HFF-Myc (cell line): ENCODE results near the gene DOCK3.
"Not testable (repeated sequence)": the region's sequence is repeated elsewhere in the genome, so short reads cannot be mapped to it uniquely, and the experiment has no call there.

Source experiments
- DNase-seq: peaks from one replicate; pipeline ENCODE4 v3.0.0-alpha.2; 2011; ENCODE audit warnings: low read depth; ENCODE audit errors: extremely low read depth
- H3K4me3 ChIP-seq: replicated peaks from 2 replicates; pipeline ENCODE4 v1.5.1; 2011; ENCODE audit warnings: low read depth, mild to moderate bottlenecking, control low read depth, low read length
- CTCF ChIP-seq: IDR thresholded peaks from 2 replicates; pipeline ENCODE4 v1.5.1; 2012; ENCODE audit warnings: mild to moderate bottlenecking, low read depth, low read length, control low read depth; ENCODE audit errors: missing control alignments

Gene DOCK3

DNA sequence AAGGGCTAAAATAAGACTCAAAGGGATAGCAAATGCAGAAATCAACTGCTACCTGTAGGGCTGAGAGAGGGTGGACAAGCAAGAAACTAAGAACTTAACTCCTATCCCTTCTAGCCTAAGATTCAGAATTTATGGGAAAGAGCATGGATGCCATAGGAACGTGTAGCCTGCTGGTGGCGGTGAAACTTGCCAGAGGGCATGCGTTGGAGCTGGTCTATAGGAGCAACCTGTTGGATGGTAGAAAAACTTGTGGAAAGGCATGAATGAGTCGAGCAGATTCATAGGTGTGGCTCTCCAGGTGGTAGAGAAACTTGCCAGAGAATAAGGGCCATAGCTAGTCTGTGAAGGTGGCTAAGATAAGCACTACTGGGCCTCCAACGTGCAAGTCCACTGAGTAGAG lies 137.2 kb downstream of the DOCK3 start:
- DNase-seq, result no peak
- TF ChIP-seq CTCF, result no peak
- no peak overlapping the region for H3K4me3 ChIP-seq

DNA sequence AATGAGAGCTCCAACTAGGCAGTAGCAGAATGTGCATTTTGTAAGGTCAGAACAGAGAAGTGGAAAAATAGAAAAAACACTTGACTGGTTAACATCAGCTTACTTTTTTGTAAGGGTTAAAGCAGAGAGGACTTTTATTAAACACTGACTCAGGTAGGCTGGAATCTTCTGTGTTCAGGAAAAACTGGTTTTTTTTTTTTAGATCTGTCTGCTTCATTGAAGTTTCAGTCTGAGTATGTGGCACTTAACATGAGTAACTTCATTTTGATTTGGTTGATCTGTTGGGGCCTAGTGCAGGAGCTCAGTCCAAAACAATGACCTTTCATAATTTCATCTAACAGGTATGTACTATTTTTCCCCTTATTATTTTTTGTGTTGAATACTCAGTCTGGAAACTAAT lies 141.1 kb downstream of the DOCK3 start:
- DNase-seq, result no peak
- H3K4me3 ChIP-seq, result no peak overlapping the region
- no peak for TF ChIP-seq CTCF

- H3K4me3 ChIP-seq, result no peak overlapping the region
- no peak for DNase-seq
- TF ChIP-seq CTCF, result no peak
These were observed 142.2 kb downstream of the DOCK3 start for GRCh38 chr3:50816894-50817293.

DNA sequence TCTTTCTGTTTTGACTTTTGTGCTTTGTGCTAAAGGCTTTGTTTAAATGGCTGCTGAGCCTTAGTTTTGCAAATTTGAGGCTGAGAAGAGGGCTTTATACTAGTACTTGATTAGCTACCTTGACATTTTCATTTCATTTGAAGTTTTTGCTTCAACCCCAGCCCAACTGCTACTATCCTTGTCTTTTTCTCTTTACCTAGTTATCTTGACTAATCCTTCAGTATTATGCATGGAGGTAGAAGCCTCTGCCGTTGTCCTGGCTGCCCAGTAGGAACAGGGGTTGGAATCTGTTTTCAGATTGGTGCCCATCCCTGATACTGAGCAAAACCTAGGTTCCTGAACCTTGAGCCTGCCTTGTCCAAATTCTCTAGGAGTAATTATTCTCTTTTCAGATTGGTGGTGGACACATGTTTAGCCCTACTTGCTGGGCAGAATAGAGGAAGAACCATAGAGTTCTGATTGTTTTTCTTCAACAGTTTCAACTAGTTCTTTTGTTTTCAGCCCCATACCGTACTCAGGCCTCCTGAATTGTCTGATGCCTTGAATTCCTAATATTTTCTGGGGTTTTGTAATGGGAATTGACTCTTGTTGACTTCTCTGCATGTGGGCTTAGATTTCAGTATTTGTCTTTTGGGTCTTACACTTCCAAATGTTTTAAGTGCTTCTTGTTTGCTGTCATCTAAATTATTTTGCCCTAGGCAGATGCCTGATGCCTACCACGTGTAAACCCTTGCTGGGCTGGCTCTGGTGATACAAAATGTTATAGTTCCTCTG lies 143.2 kb downstream of the DOCK3 start:
- TF ChIP-seq CTCF, result no peak
- no peak overlapping the region for H3K4me3 ChIP-seq
- no peak for DNase-seq

DNA sequence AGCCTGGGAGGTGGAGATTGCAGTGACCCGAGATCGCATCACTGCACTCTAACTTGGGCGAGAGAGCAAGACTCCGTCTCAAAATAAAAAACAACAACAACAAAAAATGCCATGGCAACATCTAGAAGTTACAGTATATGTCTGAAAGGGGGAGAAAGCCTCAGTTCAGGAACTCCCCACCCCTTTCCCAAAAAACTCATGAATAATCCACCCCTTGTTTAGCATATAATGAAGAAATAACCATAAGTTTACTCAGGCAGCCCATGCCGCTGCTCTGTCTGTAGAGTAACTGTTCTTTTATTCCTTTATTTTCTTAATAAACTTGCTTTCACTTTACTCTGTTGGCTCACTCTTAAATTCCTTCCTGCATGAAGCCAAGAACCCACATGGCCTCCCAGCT lies 145.2 kb downstream of the DOCK3 start:
- no peak for TF ChIP-seq CTCF
- no peak for DNase-seq
- no peak overlapping the region for H3K4me3 ChIP-seq

- no peak overlapping the region for H3K4me3 ChIP-seq
- DNase-seq, result no peak
- no peak for TF ChIP-seq CTCF
These were observed 151.1 kb downstream of the DOCK3 start for GRCh38 chr3:50825841-50826240.

GRCh38 chr3:50830451-50830850 lies 155.7 kb downstream of the DOCK3 start:
- no peak overlapping the region for H3K4me3 ChIP-seq
- DNase-seq, result no peak

GRCh38 chr3:50831009-50831408 lies 156.3 kb downstream of the DOCK3 start:
- DNase-seq, H3K4me3 ChIP-seq: not testable (repeated sequence)

More at GRCh38 chr3:50830451-50830850, 155.7 kb downstream of the DOCK3 start:
- TF ChIP-seq CTCF, result no peak
